A204.1 (cell line): ENCODE measurements around the gene PIK3R1.

ENCODE experiments used
- FAIRE-seq: peaks from 2 replicates; lab custom pipeline; 2012; peaks lifted over from hg19 to GRCh38; lab: Jason Lieb, UNC

Gene PIK3R1

GRCh38 chr5:68215208-68215897 is at the start of gene PIK3R1:
PIK3R1 (plus strand) TSS chr5:68215756; CDS start chr5:68226676, 10,920 bp downstream.
- FAIRE-seq, result no peak

DNA sequence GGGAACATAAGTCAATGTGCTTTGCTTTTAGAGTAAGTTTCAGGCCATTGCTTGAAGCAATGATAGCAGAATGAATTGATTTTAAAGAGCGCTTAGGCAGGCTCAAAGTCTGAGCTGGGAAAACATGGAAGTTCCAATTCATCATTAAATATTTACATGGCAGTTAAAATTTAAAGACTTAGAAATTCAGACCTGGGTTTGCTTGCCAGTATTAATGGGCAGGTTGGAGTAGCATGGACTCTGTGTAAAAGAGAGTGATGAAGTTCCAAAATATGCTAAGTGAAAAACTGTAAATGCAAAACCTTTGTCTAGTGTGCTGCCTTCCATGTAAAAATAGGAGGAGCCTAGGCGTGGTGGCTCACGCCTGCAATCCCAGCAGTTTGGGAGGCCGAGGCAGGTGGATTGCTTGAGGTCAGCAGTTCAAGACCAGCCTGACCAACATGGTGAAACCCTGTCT is 48.3 kb upstream of the PIK3R1 start:
- FAIRE-seq, result no peak

- no peak for FAIRE-seq
Measured at GRCh38 chr5:68169903-68170302, 45.7 kb upstream of the PIK3R1 start.

GRCh38 chr5:68170826-68171558 is 44.6 kb upstream of the PIK3R1 start:
- no peak for FAIRE-seq

DNA sequence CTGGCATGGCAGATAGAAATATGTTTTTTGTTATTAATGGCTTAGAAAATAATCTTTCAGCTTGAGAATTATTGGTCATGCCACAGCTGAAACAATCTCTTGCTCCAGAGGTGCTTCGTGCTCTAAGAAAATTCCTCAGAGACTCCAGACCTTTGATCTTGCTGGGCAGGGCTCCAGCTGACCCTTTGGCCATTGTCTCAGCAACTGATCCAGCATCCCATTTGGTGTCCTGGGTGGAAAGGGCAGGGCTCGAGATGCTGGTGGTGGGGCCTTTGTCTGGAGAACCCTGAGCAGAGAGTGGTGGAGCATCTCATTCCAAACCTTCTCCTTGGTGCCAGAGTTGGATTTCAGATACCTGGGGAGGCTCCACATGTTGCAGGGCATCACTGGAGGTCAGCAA is 43.2 kb upstream of the PIK3R1 start:
- FAIRE-seq, result no peak

- no peak for FAIRE-seq
Measured at GRCh38 chr5:68173007-68173406, 42.5 kb upstream of the PIK3R1 start.

DNA sequence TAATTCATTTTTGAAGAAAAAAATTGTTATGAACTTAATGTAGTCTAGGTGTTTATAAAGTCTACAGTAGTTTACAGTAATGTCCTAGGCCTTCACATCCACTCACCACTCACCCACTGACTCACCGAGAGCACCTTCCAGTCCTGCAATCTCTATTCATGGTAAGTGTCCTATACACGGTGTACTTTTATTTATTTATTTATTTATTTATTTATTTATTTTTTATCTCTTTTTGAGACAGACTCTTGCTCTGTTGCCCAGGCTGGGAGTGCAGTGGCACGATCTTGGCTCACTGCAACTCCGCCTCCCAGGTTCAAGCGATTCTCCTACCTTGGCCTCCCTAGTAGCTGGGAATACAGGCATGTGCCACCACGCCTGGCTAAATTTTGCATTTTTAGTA is 39.3 kb upstream of the PIK3R1 start:
- FAIRE-seq, result no peak

DNA sequence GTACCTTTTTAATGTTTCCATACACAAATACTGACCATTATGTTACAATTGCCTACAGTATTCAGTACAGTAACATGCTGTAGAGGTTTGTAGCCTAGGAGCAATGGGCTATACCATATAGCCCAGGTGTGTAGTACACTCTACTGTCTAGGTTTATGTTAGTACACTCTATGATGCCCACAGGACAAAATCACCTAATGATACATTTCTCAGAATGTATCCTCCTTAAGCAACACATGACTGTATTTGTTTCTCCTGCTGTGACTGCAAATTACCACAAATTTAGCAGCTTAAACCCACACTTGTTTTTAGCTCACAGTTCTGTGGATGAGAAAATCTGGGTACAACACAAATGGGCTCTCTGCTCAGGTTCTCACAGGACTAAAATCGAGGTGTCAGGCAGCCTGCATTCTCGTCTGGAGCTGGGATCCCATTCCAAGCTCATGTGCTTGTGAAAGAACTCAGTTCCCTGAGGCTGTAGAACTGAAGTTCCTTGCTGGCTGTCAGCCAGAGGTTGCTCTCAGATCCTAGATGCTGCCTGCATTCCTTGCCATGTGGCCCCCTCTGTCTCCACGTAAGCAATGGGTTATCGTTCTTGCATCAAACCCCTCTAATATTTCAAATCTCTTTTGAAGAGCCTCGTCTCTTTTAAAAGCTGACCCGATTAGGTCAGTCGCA is 38.6 kb upstream of the PIK3R1 start:
- FAIRE-seq, result no peak

DNA sequence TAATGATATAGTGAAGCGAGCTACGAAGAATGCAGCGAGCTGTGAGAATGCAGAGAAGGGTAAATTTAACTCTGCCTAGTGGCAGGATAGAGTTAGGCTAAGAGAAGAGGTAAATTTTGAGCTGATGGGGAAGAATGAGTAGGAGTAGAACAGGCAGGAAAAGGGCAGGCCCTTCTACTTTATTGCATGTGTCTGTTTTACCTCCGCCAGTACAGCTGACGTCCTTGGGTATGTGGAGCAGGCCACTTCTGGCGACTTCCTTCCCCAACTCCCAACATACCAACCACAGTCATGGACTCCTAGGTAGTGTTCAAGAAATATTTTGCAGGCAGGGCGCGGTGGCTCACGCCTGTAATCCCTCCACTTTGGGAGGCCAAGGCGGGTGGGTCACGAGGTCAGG is 37.9 kb upstream of the PIK3R1 start:
- no peak for FAIRE-seq

DNA sequence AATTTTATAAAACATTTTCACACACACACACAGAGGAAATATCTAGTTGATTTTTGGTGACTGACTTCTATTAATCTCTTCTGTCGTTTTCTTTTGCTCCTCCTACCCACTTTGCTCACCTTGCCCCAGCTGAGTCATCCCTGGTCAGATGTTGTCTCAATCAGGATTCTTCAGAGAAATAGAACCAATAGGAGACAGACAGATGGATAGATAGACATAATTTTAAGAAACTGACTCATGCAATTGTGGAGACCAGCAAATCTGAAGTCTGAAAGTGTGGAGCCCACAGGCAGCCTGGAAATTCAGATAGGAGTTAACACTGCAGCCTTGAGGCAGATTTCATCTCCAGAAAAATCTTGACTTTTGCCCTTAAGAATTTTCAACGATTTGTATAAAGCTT is 37.0 kb upstream of the PIK3R1 start:
- no peak for FAIRE-seq

GRCh38 chr5:68180121-68181038 is 35.2 kb upstream of the PIK3R1 start:
- FAIRE-seq, result no peak

GRCh38 chr5:68181039-68181599 is 34.4 kb upstream of the PIK3R1 start:
- no peak for FAIRE-seq

DNA sequence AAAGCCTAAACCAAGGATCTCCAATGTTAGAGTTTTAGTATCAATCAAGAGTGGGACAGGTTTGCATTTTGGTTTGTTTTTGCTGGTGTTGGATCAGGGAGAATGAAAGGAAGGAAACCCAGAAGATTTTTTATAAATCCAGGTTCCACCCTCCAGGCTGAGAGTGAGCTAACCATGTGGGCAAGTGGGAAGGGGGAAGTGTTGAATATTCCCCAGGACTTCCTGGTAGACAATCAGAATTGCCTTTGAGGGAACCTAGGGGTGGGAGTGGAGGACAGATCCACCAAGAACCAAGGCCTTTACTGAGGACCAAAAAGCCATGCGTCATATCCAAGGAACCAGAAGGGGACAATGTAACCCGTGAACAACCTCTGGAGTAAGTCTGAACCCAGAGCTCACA is 33.5 kb upstream of the PIK3R1 start:
- FAIRE-seq, result no peak

GRCh38 chr5:68182534-68182933 is 33.0 kb upstream of the PIK3R1 start:
- no peak for FAIRE-seq

- FAIRE-seq, result no peak
Measured at GRCh38 chr5:68187268-68188055, 28.1 kb upstream of the PIK3R1 start.

- FAIRE-seq, result no peak
Measured at GRCh38 chr5:68189171-68189570, 26.4 kb upstream of the PIK3R1 start.

GRCh38 chr5:68189613-68190012 is 25.9 kb upstream of the PIK3R1 start:
- FAIRE-seq, result no peak

- no peak for FAIRE-seq
Measured at GRCh38 chr5:68190619-68191018, 24.9 kb upstream of the PIK3R1 start.

GRCh38 chr5:68191083-68191791 is 24.3 kb upstream of the PIK3R1 start:
- no peak for FAIRE-seq

DNA sequence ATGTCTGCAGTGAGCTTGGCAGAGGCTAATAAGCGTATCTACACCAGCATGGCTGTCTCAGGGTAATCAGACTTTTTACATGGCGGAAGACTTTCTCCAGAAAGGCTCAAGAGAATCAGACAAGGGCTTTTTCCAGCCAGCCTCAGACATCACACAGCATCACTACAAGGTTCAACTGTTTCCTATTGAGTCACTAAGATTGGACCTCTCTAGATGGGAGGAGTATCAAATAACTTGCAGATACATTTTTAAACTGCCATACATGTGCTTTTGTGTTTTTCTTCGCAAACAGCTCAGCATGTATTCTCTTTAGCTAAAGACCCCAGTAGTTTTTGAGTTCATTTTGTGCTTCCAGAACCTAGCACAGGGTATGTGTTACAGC is 22.9 kb upstream of the PIK3R1 start:
- no peak for FAIRE-seq
